GM19468 (cell line): ENCODE results near the gene UBE2G1.
"Not testable (repeated sequence)": the region's sequence is repeated elsewhere in the genome, so short reads cannot be mapped to it uniquely, and the experiment has no call there.

Source experiments
- ATAC-seq: cut with Tn5 transposase; IDR thresholded peaks from one replicate; pipeline ENCODE4 v1.9.1; 2021; ENCODE audit warnings: mild to moderate bottlenecking, moderate library complexity, moderate number of reproducible peaks; ENCODE audit not compliant: unreplicated experiment; ENCODE audit errors: extremely low read depth

UBE2G1 gene

GRCh38 chr17:4261452-4261851, 105.0 kb downstream of the UBE2G1 start:
- ATAC-seq = no peak

GRCh38 chr17:4258867-4259266, 107.6 kb downstream of the UBE2G1 start:
- no peak for ATAC-seq

- ATAC-seq = no peak
Measured at GRCh38 chr17:4256952-4257351, 109.5 kb downstream of the UBE2G1 start.

- ATAC-seq = not testable (repeated sequence)
Measured at GRCh38 chr17:4255271-4255670, 111.2 kb downstream of the UBE2G1 start.

GRCh38 chr17:4250887-4251286, 115.6 kb downstream of the UBE2G1 start:
- no peak for ATAC-seq

- no peak for ATAC-seq
Measured at GRCh38 chr17:4249452-4250029, 116.9 kb downstream of the UBE2G1 start.

- no peak for ATAC-seq
Measured at GRCh38 chr17:4248504-4249277, 117.8 kb downstream of the UBE2G1 start.

GRCh38 chr17:4247971-4248388, 118.5 kb downstream of the UBE2G1 start:
- no peak for ATAC-seq

- no peak for ATAC-seq
Measured at GRCh38 chr17:4247361-4247970, 119.0 kb downstream of the UBE2G1 start.

- ATAC-seq = no peak
Measured at GRCh38 chr17:4246674-4247073, 119.8 kb downstream of the UBE2G1 start.

- no peak for ATAC-seq
Measured at GRCh38 chr17:4241535-4241934, 124.9 kb downstream of the UBE2G1 start.

- ATAC-seq = no peak
Measured at GRCh38 chr17:4236456-4236855, 130.0 kb downstream of the UBE2G1 start.

GRCh38 chr17:4235372-4236279, 130.8 kb downstream of the UBE2G1 start:
- no peak for ATAC-seq

- ATAC-seq = no peak
Measured at GRCh38 chr17:4234401-4234800, 132.1 kb downstream of the UBE2G1 start.

- ATAC-seq = no peak
Measured at GRCh38 chr17:4233668-4234258, 132.7 kb downstream of the UBE2G1 start.

- ATAC-seq = no peak
Measured at GRCh38 chr17:4232168-4232813, 134.2 kb downstream of the UBE2G1 start.

GRCh38 chr17:4229627-4230541, 136.6 kb downstream of the UBE2G1 start:
- ATAC-seq = no peak

GRCh38 chr17:4221899-4222659, 144.4 kb downstream of the UBE2G1 start:
- no peak for ATAC-seq
